LNCaP clone FGC (cell line): ENCODE data around the gene PAQR8.

Experiments used
- DNase-seq: peaks from one replicate; pipeline ENCODE4 v3.0.0-alpha.2; 2011; ENCODE audit warnings: low read depth
- H3K4me3 ChIP-seq: 2 replicates; pipeline ENCODE4 v1.5.1; 2011; ENCODE audit warnings: mild to moderate bottlenecking, low read depth, low read length, control low read depth
- TF ChIP-seq, protein P1 (sequence below): IDR thresholded peaks from 2 replicates; pipeline ENCODE4 v1.5.1; 2012; ENCODE audit warnings: mild to moderate bottlenecking; ENCODE audit not compliant: control insufficient read depth, insufficient read depth; ENCODE audit errors: extremely low read depth

PAQR8 gene

DNA sequence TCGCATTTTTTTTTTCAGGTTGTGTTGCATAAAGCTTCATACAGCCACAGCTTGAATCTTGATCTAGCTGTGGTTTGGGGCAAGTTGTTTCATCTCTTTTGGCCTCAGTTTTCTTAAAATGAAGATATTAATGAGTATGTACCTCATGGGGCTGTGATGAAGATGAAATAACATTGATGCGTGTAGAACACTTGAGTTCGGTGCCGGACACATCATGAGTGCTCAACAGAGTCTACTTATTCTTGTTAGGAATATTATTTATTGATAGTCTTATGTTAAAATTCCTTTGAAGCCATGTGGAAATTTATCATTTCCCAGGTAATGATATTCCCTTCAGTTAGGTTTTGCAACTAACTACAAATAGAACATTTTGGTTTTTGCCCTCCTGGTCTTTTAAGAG lies 3.4 kb downstream of the PAQR8 start:
- TF ChIP-seq, protein P1, sequence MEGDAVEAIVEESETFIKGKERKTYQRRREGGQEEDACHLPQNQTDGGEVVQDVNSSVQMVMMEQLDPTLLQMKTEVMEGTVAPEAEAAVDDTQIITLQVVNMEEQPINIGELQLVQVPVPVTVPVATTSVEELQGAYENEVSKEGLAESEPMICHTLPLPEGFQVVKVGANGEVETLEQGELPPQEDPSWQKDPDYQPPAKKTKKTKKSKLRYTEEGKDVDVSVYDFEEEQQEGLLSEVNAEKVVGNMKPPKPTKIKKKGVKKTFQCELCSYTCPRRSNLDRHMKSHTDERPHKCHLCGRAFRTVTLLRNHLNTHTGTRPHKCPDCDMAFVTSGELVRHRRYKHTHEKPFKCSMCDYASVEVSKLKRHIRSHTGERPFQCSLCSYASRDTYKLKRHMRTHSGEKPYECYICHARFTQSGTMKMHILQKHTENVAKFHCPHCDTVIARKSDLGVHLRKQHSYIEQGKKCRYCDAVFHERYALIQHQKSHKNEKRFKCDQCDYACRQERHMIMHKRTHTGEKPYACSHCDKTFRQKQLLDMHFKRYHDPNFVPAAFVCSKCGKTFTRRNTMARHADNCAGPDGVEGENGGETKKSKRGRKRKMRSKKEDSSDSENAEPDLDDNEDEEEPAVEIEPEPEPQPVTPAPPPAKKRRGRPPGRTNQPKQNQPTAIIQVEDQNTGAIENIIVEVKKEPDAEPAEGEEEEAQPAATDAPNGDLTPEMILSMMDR = no peak
- DNase-seq = no peak
- H3K4me3 ChIP-seq = no peak overlapping the region

DNA sequence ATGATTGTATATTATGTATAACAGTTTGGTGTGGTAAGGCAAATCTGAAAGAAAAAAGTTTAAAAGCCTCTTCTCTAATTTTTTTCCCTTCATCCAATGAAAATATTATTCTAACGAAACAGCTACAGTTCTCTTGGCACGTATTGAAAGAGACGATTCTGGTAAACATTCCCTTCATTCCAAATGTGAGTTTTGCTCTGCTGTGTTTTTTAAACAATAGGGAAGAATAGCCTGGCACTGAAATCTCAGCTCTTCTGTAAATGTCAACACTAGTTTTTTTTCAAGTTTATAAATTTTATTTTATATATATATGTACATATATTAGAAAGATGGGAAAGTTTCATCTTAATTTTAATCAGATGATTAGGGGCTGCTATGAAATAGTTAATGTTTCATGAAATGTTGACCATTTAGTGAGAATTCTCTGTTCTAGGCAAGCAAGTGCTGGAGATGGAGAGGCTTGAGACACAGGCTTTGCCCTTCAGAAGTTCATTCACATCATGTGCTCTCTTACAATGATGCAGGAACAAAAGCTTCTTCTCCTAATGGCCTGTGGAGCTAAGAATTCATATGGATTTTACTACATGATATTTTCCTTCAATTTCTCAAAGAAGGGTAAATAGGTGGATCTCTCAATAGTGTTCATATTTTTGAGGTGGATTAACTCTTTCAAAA lies 4.1 kb downstream of the PAQR8 start:
- no peak overlapping the region for H3K4me3 ChIP-seq
- no peak for DNase-seq
- TF ChIP-seq, protein P1 = no peak

DNA sequence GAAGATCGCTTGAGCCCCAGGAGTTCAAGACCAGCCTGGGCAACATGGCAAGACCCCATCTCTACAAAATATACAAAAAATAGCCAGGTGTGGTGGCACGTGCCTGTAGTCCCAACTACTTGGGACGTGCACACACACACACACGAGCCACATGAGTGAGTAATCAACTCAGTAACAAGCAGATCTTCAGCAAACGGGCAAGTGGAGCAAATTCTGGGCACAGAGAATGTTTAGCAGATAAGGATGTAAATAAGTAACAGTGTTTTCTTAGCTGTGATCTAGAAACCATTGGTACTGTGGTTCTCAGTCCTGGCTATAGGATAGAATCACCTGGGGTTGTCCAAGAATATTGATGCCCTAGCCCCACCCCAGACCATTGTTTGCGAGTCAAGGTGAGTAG lies 6.1 kb downstream of the PAQR8 start:
- TF ChIP-seq, protein P1 = no peak
- DNase-seq = no peak
- H3K4me3 ChIP-seq = no peak overlapping the region

DNA sequence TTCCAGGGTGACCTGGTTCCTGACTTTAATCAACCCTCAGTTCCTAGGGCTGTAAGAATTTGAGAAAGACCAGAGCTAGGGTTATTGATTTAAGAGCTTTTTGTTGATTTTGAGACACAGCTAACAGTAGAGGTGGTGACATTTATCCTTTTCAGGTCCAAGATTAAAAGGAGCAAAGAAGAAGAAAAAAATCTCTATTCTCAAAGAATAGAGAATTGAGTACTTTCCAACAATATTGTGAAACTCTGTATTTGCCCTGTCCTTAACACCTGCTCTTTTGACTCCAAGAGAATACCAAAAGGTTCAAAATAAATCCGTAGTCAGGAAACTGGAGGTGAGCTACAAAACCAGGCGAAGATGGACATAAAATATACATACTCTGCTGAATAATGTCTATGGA lies 7.3 kb downstream of the PAQR8 start:
- DNase-seq = no peak
- no peak overlapping the region for H3K4me3 ChIP-seq
- TF ChIP-seq, protein P1 = no peak

DNA sequence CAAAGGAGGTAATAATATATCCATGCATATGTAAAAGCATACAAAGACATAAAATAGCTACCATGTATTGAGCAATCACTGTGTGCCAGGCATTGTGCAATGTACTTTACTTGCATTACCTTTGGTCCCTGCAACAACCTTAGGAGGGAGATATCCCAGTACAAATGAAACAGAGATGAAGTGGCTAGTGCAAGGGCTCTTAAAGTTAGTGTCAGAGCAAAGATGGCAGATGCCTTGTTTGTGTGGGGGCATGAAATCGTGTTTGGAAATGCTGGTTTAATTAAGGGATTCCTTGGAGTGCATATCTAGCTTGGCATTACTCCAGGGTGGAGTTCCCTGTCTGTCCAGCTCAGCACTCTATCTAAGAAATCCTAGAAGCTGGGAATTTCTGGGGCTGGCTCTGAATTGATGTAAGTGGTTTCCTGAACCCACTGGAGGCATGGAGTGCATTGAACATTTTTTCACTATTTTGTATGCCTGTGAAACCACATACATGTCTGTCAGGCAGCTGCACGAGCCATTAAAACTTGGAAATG lies 9.8 kb downstream of the PAQR8 start:
- no peak overlapping the region for H3K4me3 ChIP-seq
- TF ChIP-seq, protein P1 = no peak
- DNase-seq = no peak

DNA sequence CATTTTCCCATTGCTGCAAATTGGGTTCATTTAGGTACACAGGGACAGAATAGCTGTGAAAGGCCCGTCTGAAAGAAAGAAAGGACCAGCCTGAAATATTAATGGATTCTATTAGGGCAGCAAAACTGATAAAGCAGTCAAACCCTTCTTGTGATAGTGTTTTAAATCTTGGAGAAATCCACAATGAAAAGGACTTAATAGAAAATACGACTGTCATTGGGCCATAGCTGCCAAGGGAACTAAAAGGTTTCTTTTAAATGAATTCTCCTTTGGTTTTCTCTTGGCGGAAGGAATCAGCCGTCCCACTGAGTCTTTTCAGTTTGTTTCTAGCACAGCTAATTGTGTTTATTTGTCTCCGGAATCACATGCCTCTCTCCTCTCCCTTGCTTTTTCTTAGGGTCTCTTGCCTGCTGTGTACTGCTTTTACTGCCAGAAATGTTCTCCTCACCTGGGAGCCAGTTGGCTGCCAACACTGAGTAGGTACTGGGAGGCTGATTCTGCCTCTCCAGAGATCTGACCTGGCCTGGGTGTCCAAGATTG lies 11.3 kb downstream of the PAQR8 start:
- TF ChIP-seq, protein P1 = no peak
- no peak for DNase-seq
- no peak overlapping the region for H3K4me3 ChIP-seq
